ENCODE results near the gene KLF5. TPM values are rescaled to one million over a fixed set of nuclear protein-coding genes. Genes with fewer than 3 reads are reported as not detected.

The KLF5 gene
- total RNA-seq, 1 experiment from 2014 or later: 7.2 TPM

GRCh38 chr13:73090116-73090822, 31.5 kb downstream of the KLF5 start:
- peak; percentile 72 for DNase-seq (ENCODE audit: low spot score)
- intact Hi-C loops (cut with micrococcal nuclease; ENCODE audit: unreplicated experiment): no loop called here
- Histone ChIP-seq H3K36me3 (ENCODE audit: insufficient read depth, low read length, poor library complexity, severe bottlenecking) (no peaks in the 10 kb centered on the region), H3K4me3 (ENCODE audit: low read depth, low read length, poor library complexity, severe bottlenecking) (no peak overlapping the region), H3K27ac (ENCODE audit: low read depth, low read length, poor library complexity, severe bottlenecking) (no peak overlapping the region), H3K4me1 (ENCODE audit: insufficient read depth, low read length, poor library complexity, severe bottlenecking) (peaks cover 4% of the 10 kb centered on the region), H3K9me3 (ENCODE audit: low read depth, low read length, poor library complexity, severe bottlenecking) (peaks cover 3% of the 10 kb centered on the region), H3K27me3 (replicated peaks; ENCODE audit: insufficient read depth, low read depth, low read length, poor library complexity) (no peaks in the 10 kb centered on the region)
- no TSS peak for BruUV-seq (replicated peaks)
- TF ChIP-seq EZH2 (IDR thresholded peaks at IDR 0.05; ENCODE audit: borderline replicate concordance, low read depth, low read length, poor library complexity, severe bottlenecking): no peak
- TF ChIP-seq, protein P1, sequence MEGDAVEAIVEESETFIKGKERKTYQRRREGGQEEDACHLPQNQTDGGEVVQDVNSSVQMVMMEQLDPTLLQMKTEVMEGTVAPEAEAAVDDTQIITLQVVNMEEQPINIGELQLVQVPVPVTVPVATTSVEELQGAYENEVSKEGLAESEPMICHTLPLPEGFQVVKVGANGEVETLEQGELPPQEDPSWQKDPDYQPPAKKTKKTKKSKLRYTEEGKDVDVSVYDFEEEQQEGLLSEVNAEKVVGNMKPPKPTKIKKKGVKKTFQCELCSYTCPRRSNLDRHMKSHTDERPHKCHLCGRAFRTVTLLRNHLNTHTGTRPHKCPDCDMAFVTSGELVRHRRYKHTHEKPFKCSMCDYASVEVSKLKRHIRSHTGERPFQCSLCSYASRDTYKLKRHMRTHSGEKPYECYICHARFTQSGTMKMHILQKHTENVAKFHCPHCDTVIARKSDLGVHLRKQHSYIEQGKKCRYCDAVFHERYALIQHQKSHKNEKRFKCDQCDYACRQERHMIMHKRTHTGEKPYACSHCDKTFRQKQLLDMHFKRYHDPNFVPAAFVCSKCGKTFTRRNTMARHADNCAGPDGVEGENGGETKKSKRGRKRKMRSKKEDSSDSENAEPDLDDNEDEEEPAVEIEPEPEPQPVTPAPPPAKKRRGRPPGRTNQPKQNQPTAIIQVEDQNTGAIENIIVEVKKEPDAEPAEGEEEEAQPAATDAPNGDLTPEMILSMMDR (conservative IDR thresholded peaks at IDR 0.05; ENCODE audit: low read depth, low read length): no peak
- ChIA-PET CTCF (no interaction called here), POLR2A (ENCODE audit: low non-redundant PET) (no interaction called here)

GRCh38 chr13:73090823-73091187, 32.0 kb downstream of the KLF5 start:
- TF ChIP-seq, protein P1 (conservative IDR thresholded peaks at IDR 0.05; ENCODE audit: low read depth, low read length): no peak
- TF ChIP-seq EZH2 (IDR thresholded peaks at IDR 0.05; ENCODE audit: borderline replicate concordance, low read depth, low read length, poor library complexity, severe bottlenecking): no peak
- Histone ChIP-seq H3K36me3 (ENCODE audit: insufficient read depth, low read length, poor library complexity, severe bottlenecking) (no peaks in the 10 kb centered on the region), H3K27me3 (replicated peaks; ENCODE audit: insufficient read depth, low read depth, low read length, poor library complexity) (no peaks in the 10 kb centered on the region), H3K27ac (ENCODE audit: low read depth, low read length, poor library complexity, severe bottlenecking) (no peak overlapping the region), H3K4me1 (ENCODE audit: insufficient read depth, low read length, poor library complexity, severe bottlenecking) (peaks cover 4% of the 10 kb centered on the region), H3K4me3 (ENCODE audit: low read depth, low read length, poor library complexity, severe bottlenecking) (no peak overlapping the region), H3K9me3 (ENCODE audit: low read depth, low read length, poor library complexity, severe bottlenecking) (peaks cover 3% of the 10 kb centered on the region)
- no peak for DNase-seq (ENCODE audit: low spot score)
- ChIA-PET POLR2A (ENCODE audit: low non-redundant PET) (no interaction called here), CTCF (no interaction called here)
- intact Hi-C loops (cut with micrococcal nuclease; ENCODE audit: unreplicated experiment): no loop called here
- no TSS peak for BruUV-seq (replicated peaks)

- H3K9me3 ChIP-seq (ENCODE audit: low read depth, low read length, poor library complexity, severe bottlenecking): peaks cover 3% of the 10 kb centered on the region
- H3K27ac ChIP-seq (ENCODE audit: low read depth, low read length, poor library complexity, severe bottlenecking): no peak overlapping the region
- H3K4me3 ChIP-seq (ENCODE audit: low read depth, low read length, poor library complexity, severe bottlenecking): no peak overlapping the region
- TF ChIP-seq, protein P1 (conservative IDR thresholded peaks at IDR 0.05; ENCODE audit: low read depth, low read length): no peak
- no peak for TF ChIP-seq EZH2 (IDR thresholded peaks at IDR 0.05; ENCODE audit: borderline replicate concordance, low read depth, low read length, poor library complexity, severe bottlenecking)
- H3K36me3 ChIP-seq (ENCODE audit: insufficient read depth, low read length, poor library complexity, severe bottlenecking): no peaks in the 10 kb centered on the region
- intact Hi-C loops (cut with micrococcal nuclease; ENCODE audit: unreplicated experiment): no loop called here
- no peaks in the 10 kb centered on the region for H3K27me3 ChIP-seq (replicated peaks; ENCODE audit: insufficient read depth, low read depth, low read length, poor library complexity)
- no TSS peak for BruUV-seq (replicated peaks)
- ChIA-PET POLR2A (ENCODE audit: low non-redundant PET) (no interaction called here), CTCF (no interaction called here)
- DNase-seq (ENCODE audit: low spot score): no peak
- peaks cover 4% of the 10 kb centered on the region for H3K4me1 ChIP-seq (ENCODE audit: insufficient read depth, low read length, poor library complexity, severe bottlenecking)
These were observed 34.0 kb downstream of the KLF5 start for GRCh38 chr13:73092829-73093228.
